ENCODE measurements around the gene GPC6.

GPC6 gene

GRCh38 chr13:93716623-93717022 is 490.0 kb downstream of the GPC6 start:
- DNase-seq = no peak
- TF ChIP-seq CTCF (IDR thresholded peaks at IDR 0.05; ENCODE audit: low read depth, low read length) = no peak
- Histone ChIP-seq H3K27ac (no peak overlapping the region), H3K36me3 (peaks cover 23% of the 10 kb centered on the region), H3K9me3 (ENCODE audit: severe bottlenecking) (peaks cover 16% of the 10 kb centered on the region), H3K4me3 (ENCODE audit: low read depth, low read length) (no peak overlapping the region), H3K27me3 (ENCODE audit: insufficient read depth, low read depth, severe bottlenecking) (no peaks in the 10 kb centered on the region)

DNA sequence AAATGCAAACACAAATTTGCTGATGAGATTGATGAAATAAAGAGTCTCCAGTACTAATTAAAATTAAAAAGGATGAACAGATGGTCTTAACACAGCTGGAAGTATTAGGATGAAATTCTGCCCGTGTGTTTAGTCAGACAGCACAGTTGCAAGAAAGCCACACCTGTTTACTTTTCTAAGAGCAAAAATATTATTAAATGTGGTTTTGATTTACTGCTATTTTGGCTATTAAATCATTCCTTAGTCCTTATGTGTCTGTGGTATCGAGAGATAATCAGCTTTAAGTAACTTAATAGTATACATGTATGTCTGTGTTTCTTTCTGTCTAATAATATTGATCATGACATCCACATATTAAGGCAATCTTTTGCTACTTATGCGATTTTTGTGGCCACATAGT is 494.9 kb downstream of the GPC6 start:
- Histone ChIP-seq H3K4me3 (ENCODE audit: low read depth, low read length) (no peak overlapping the region), H3K36me3 (peaks cover 3% of the 10 kb centered on the region; the same call in 1 of the 2 replicates), H3K9me3 (ENCODE audit: severe bottlenecking) (peaks cover 4% of the 10 kb centered on the region), H3K27ac (no peak overlapping the region), H3K27me3 (ENCODE audit: insufficient read depth, low read depth, severe bottlenecking) (no peaks in the 10 kb centered on the region)
- TF ChIP-seq CTCF (IDR thresholded peaks at IDR 0.05; ENCODE audit: low read depth, low read length) = no peak
- no peak for DNase-seq

GRCh38 chr13:93723316-93723715 is 496.7 kb downstream of the GPC6 start:
- H3K27ac ChIP-seq = no peak overlapping the region
- no peak for TF ChIP-seq CTCF (IDR thresholded peaks at IDR 0.05; ENCODE audit: low read depth, low read length)
- no peaks in the 10 kb centered on the region for H3K36me3 ChIP-seq
- H3K4me3 ChIP-seq (ENCODE audit: low read depth, low read length) = no peak overlapping the region
- no peaks in the 10 kb centered on the region for H3K9me3 ChIP-seq (ENCODE audit: severe bottlenecking)
- no peaks in the 10 kb centered on the region for H3K27me3 ChIP-seq (ENCODE audit: insufficient read depth, low read depth, severe bottlenecking)
- no peak for DNase-seq

DNA sequence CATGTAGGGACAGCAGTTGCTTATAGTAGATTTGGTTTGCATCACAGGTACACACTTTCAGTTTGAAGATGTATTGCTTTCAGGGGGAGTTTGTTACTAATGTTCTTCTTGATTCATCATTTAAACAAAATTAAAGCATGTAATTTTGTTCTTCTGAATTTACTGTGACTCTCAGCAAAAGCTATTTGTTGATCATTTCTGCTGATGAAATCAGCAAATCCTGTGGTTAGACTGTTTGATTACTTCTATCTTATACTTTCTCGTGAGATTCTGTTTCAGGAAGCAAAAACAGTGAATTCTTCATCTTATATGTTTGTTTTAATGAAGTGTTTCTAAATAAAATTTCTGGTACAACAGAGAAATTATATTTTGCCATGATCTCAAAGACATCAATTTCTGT is 497.6 kb downstream of the GPC6 start:
- Histone ChIP-seq H3K36me3 (peaks cover 2% of the 10 kb centered on the region), H3K27me3 (ENCODE audit: insufficient read depth, low read depth, severe bottlenecking) (no peaks in the 10 kb centered on the region), H3K4me3 (ENCODE audit: low read depth, low read length) (no peak overlapping the region), H3K27ac (no peak overlapping the region), H3K9me3 (ENCODE audit: severe bottlenecking) (no peaks in the 10 kb centered on the region)
- no peak for DNase-seq
- TF ChIP-seq CTCF (IDR thresholded peaks at IDR 0.05; ENCODE audit: low read depth, low read length) = no peak

DNA sequence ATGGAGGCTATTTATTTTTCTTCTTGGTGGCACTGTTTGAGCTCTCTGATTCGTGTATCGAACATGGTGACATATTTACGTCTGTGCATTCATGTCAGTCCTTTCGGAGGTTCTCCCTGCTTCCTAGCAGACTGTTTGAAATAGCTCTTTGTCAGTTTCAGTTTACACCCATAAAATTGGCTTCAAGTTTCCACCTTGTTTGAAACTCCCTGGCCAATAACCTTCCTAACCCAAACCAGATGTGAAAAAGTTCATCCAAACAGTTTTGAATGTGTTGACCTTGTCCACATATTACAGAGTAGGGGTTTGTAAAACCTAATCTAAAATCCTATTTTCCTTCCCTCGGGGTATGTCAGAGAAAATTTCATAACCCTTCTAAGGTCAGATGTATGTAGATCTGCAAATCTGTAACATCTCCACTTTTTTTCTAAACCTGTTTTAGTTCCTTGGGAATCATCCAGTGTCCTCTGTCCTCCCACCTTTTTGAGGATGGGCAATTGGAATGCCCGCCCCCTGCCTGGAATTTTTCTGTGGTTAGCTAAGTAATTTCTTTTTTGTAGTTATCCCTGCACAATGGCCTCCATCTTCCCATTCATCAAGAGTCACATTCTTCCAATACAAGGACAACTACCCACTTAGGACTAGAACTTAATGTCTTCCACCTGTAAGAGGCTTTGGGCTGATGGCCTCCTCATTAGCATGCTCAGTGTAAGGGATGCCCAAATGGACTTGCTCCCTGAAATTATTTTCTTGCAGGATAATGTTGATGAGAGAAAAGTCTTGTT is 499.8 kb downstream of the GPC6 start:
- Histone ChIP-seq H3K27me3 (ENCODE audit: insufficient read depth, low read depth, severe bottlenecking) (no peaks in the 10 kb centered on the region), H3K4me3 (ENCODE audit: low read depth, low read length) (no peak overlapping the region), H3K27ac (no peak overlapping the region), H3K9me3 (ENCODE audit: severe bottlenecking) (no peaks in the 10 kb centered on the region), H3K36me3 (peaks cover 4% of the 10 kb centered on the region)
- no peak for DNase-seq
- no peak for TF ChIP-seq CTCF (IDR thresholded peaks at IDR 0.05; ENCODE audit: low read depth, low read length)
